ENCODE data around the gene MARCHF4. TPM values are rescaled to one million over a fixed set of nuclear protein-coding genes. Genes with fewer than 3 reads are reported as not detected.

Gene MARCHF4
- total RNA-seq, 4 donors from 2014 or later: 0.15 TPM; not detected in 3

- WGBS, 2 donors: 73 to 75% methylated on average over 10 to 15 of the region's 18 CpGs
- no peak for DNase-seq
- H3K4me1 ChIP-seq: peaks cover 14 to 16% of the 10 kb centered on the region in 2 donors
- H3K9me3 ChIP-seq: no peaks in the 10 kb centered on the region
- no peaks in the 10 kb centered on the region for H3K36me3 ChIP-seq
- H3K27me3 ChIP-seq: no peaks in the 10 kb centered on the region
- intact Hi-C loops (cut with DNase I): no loop called here
- TF ChIP-seq POLR2A (IDR thresholded peaks at IDR 0.05): no peak
- TF ChIP-seq, protein P1, sequence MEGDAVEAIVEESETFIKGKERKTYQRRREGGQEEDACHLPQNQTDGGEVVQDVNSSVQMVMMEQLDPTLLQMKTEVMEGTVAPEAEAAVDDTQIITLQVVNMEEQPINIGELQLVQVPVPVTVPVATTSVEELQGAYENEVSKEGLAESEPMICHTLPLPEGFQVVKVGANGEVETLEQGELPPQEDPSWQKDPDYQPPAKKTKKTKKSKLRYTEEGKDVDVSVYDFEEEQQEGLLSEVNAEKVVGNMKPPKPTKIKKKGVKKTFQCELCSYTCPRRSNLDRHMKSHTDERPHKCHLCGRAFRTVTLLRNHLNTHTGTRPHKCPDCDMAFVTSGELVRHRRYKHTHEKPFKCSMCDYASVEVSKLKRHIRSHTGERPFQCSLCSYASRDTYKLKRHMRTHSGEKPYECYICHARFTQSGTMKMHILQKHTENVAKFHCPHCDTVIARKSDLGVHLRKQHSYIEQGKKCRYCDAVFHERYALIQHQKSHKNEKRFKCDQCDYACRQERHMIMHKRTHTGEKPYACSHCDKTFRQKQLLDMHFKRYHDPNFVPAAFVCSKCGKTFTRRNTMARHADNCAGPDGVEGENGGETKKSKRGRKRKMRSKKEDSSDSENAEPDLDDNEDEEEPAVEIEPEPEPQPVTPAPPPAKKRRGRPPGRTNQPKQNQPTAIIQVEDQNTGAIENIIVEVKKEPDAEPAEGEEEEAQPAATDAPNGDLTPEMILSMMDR (IDR thresholded peaks at IDR 0.05): no peak
- H3K27ac ChIP-seq: no peak overlapping the region
- H3K4me3 ChIP-seq (replicated peaks in 1 of 3): no peak overlapping the region
Observed at GRCh38 chr2:216369821-216370220, 2.5 kb downstream of the MARCHF4 start.

DNA sequence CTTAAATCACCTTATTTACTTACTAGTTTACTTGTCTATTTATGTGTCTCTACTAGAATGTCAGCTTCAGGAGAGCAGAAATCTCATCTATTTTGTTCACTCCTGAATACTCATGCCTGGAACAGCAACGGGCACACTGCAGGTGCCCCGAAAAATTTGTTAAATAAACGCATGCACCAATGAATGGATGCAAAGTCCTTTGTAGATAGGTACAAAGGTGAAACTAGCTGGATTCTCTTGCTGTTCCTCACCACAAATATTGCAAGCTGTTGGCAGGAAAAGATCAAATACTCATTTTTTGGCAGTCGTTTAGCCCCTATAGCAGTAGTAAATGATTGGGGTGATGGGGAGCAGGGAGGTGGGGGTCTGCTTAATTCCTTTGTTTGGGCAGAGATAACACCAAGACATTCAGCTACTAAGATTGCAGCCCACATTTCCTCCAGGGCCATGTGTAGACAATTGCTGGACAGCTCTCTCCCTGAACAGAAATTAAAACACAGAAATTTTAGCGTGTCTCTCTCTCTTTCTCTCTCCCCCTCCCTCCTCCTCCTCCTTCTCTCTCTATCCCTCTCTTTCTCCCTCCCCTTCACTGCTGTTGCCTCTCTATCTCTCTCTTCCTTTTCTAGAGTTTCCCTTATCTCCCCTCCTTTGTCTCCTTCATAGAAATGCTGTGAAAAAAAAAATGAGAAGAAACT, 5.4 kb downstream of the MARCHF4 start:
- Histone ChIP-seq H3K36me3 (no peaks in the 10 kb centered on the region), H3K9me3 (no peaks in the 10 kb centered on the region), H3K27me3 (no peaks in the 10 kb centered on the region), H3K4me1 (peaks cover 8 to 9% of the 10 kb centered on the region in 2 donors), H3K4me3 (replicated peaks in 1 of 3) (no peak overlapping the region), H3K27ac (no peak overlapping the region)
- TF ChIP-seq POLR2A (IDR thresholded peaks at IDR 0.05): no peak
- TF ChIP-seq, protein P1 (IDR thresholded peaks at IDR 0.05): no peak
- intact Hi-C loops (cut with DNase I): no loop called here
- WGBS, 2 donors: 50 to 59% methylated on average over 5 of the region's 5 CpGs
- no peak for DNase-seq

DNA sequence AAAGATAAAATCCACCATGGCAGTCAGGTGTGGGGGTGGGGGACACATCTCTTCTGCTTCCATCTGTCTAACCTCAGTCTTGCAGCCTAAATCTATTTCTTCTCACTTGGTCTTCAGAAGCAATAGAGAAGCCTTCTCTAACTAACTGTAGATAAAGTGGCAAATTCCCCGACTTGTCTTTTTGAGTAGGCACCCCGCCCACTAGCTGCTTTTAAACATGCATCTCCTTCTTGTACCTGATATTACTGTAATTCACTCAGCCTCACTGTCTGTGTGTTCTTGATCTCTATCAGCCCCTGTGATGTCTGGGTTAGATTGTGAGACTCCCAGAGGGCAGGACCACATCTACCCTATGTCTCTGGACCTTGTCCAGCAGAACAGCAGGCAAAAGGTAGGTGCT, 6.8 kb downstream of the MARCHF4 start:
- WGBS, 2 donors: 91 to 94% methylated on average over 2 of the region's 2 CpGs
- intact Hi-C loops (cut with DNase I): no loop called here
- Histone ChIP-seq H3K9me3 (no peaks in the 10 kb centered on the region), H3K4me3 (replicated peaks in 1 of 3) (no peak overlapping the region), H3K4me1 (no peaks in the 10 kb centered on the region), H3K27ac (no peak overlapping the region), H3K36me3 (no peaks in the 10 kb centered on the region), H3K27me3 (no peaks in the 10 kb centered on the region)
- TF ChIP-seq, protein P1 (IDR thresholded peaks at IDR 0.05): no peak
- TF ChIP-seq POLR2A (IDR thresholded peaks at IDR 0.05): no peak
- DNase-seq: no peak

DNA sequence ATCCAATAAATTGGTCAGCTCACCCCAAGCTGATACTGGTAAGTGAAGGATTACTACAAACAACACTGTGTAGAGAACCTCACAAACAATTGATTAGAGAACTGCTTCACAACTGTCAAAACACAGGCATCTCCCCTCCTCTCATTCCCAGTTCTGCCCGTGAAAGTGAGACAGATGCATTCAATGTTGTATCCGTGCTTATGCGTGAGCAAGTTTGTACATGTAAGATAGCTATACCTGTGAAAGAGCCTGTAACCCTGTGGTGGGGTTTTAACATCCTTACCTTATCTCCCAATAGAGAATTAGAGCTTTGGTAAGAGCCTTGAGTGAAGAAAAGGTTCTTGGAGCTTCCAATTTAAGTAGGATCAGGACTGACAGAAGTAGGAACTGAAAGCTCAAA, 9.1 kb downstream of the MARCHF4 start:
- intact Hi-C loops (cut with DNase I): no loop called here
- no peaks in the 10 kb centered on the region for H3K9me3 ChIP-seq
- H3K4me3 ChIP-seq (replicated peaks in 1 of 3): no peak overlapping the region
- no peaks in the 10 kb centered on the region for H3K4me1 ChIP-seq
- H3K36me3 ChIP-seq: no peaks in the 10 kb centered on the region
- TF ChIP-seq, protein P1 (IDR thresholded peaks at IDR 0.05): no peak
- no peak for TF ChIP-seq POLR2A (IDR thresholded peaks at IDR 0.05)
- no peak overlapping the region for H3K27ac ChIP-seq
- DNase-seq: no peak
- WGBS, 2 donors: 85 to 91% methylated on average over 3 of the region's 3 CpGs
- H3K27me3 ChIP-seq: no peaks in the 10 kb centered on the region

DNA sequence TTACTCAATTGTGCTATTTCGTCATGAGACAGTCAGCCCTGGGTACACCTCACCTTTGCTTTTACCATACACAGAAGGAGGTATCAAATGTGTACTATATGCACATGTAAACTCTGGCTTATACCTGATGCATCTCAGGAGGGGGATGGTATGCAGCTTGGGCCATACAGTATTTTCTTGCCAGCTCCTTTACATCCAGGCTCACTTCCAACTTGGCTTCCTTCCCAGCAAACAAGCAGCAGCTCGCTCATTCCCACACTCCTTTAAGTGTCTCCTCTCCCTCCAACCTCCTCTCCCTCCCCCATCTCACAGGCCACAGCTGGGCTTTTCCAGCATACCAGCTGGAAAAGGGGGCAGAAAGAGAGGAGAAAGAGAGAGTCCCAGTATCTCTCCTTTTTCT, 9.6 kb downstream of the MARCHF4 start:
- Histone ChIP-seq H3K4me1 (no peaks in the 10 kb centered on the region), H3K9me3 (no peaks in the 10 kb centered on the region), H3K27me3 (no peaks in the 10 kb centered on the region), H3K36me3 (no peaks in the 10 kb centered on the region), H3K4me3 (replicated peaks in 1 of 3) (no peak overlapping the region), H3K27ac (no peak overlapping the region)
- TF ChIP-seq, protein P1 (IDR thresholded peaks at IDR 0.05): no peak
- TF ChIP-seq POLR2A (IDR thresholded peaks at IDR 0.05): no peak
- DNase-seq: no peak
- intact Hi-C loops (cut with DNase I): no loop called here
- WGBS, 2 donors: 33 to 51% methylated on average over 2 of the region's 2 CpGs

All from thyroid gland (tissue), 4 donors.